Body of pancreas (tissue), 4 donors: ENCODE measurements around the gene UBA1.

ENCODE experiments used
- POLR2A ChIP-seq, 3 donors: fragments of 450-650 bp; IDR thresholded peaks; one replicate each; pipeline ENCODE4 v1.6.1; 2016; ENCODE audit warnings: antibody characterized with exemption in 3 of 3, mild to moderate bottlenecking in 2 of 3
- TF ChIP-seq, protein P1 (sequence below), 7 experiments: fragments of 450-650 bp in 4 of 7; fragments of 200-600 bp in 3 of 7; sonication (generic) in 3 of 7; IDR thresholded peaks; one replicate each; pipeline ENCODE4 v1.5.1; 2016 to 2019; ENCODE audit warnings: antibody characterized with exemption in 7 of 7

DNA sequence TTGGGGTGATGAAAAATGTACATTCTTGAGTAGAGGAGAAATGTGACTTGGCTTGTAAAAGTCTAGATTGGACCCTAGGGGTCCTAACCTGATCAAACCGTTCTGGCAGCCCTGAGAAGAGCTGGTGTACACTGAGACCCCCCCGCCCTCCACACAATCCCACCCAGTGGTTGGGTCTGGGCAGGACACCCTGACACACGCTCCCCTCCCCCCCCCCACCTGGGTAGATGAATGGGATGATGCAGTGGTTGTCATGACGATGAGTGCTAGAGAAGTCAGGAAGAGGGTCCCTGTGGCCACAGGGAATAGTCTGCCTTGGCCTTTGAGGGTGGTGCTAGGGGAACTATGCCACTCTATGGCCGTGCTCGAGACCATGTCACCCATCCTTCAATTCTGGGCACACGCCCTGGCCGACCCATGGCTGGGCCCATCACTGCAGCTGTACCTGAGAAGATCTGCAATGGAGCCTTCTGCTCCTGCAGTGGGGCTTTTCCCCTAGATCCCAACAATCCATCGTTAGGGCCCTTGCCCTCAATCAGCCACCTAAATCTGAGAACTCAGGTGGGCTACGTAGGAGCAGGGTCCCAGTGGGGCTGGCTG, 29.2 kb downstream of the UBA1 start:
- TF ChIP-seq, protein P1, sequence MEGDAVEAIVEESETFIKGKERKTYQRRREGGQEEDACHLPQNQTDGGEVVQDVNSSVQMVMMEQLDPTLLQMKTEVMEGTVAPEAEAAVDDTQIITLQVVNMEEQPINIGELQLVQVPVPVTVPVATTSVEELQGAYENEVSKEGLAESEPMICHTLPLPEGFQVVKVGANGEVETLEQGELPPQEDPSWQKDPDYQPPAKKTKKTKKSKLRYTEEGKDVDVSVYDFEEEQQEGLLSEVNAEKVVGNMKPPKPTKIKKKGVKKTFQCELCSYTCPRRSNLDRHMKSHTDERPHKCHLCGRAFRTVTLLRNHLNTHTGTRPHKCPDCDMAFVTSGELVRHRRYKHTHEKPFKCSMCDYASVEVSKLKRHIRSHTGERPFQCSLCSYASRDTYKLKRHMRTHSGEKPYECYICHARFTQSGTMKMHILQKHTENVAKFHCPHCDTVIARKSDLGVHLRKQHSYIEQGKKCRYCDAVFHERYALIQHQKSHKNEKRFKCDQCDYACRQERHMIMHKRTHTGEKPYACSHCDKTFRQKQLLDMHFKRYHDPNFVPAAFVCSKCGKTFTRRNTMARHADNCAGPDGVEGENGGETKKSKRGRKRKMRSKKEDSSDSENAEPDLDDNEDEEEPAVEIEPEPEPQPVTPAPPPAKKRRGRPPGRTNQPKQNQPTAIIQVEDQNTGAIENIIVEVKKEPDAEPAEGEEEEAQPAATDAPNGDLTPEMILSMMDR (IDR thresholded peaks at IDR 0.05), result no peak
- no peak for TF ChIP-seq POLR2A (IDR thresholded peaks at IDR 0.05)
